Stimulated activated CD8-positive, alpha-beta memory T cell treated with anti-CD3 and anti-CD28 coated beads, Interleukin-15, amount 100 ng/mL, for 1 hour (primary cell): ENCODE data around the gene C16orf90.

Experiments
- DNase-seq: peaks from one replicate; pipeline ENCODE4 v3.0.0-alpha.2; 2020; ENCODE audit warnings: low read depth

Gene C16orf90, protein sequence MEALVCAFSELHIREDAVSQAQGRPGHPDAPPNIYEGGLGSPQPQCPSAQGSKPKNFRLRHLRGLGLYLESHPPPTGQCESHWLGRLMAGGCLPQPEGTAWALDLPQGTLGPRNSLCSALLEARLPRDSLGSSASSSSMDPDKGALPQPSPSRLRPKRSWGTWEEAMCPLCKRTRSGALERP

DNA sequence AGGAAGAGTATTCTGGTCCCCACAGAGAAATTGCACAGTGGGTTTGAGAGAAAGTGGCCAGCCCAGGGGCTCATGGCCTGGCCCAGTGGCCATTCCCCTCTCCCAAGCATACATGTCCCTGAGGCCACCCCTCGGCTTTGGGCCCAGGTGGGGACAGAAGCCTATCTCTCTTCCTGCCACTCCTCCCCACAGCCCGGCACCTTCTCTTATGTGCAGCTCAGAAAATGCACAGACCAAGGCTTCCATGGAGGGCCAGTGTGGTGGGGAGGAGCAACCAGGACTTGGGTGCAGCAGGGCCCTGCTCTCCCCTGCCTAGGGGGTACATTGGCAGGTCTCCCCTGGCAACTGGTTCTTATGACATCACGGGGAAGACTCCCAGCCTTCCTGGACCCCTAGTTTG is at the start of gene C16orf90:
TSS of gene C16orf90 (minus strand) at position 314 of the 400 bp plus-strand sequence. CDS start at position 246, 68 bp downstream.
- DNase-seq = no peak

DNA sequence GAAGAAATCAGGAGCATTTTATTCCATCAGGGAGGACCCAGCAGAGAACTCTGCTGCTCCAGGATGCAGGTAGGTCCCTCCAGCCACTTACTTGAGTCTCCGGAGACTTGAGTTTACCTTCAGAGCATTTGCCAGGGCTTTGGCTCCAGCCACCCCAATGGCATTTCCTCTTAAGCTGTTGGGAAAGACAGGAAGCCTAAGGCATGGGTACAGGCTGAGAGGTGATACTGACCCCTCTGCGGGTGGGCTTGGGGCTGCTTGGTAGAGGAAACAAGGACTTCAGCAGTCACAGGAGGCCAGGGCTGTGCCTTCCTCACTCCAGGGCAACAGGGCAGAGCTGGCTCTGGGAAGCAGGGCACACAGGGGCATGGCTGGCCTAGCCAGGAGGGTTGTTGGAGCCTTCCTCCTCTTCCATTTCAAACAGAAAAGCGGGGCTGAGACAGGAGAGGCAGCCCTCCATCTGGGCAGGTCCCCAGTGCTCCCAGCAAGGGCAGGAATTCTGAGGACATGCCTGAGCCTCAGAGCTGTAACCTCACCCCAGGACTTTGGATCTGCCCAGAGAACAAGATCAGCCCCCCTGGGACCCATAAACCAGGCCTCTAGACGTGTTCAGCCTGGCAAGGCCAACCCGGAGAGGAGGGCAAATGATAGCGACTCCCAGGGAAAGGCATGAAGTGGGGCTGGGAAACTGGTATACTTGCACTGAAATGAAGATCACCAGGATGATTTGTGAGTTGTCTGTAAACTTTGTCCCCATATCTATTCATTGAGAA is 47.5 kb upstream of the C16orf90 start:
- DNase-seq = no peak

DNA sequence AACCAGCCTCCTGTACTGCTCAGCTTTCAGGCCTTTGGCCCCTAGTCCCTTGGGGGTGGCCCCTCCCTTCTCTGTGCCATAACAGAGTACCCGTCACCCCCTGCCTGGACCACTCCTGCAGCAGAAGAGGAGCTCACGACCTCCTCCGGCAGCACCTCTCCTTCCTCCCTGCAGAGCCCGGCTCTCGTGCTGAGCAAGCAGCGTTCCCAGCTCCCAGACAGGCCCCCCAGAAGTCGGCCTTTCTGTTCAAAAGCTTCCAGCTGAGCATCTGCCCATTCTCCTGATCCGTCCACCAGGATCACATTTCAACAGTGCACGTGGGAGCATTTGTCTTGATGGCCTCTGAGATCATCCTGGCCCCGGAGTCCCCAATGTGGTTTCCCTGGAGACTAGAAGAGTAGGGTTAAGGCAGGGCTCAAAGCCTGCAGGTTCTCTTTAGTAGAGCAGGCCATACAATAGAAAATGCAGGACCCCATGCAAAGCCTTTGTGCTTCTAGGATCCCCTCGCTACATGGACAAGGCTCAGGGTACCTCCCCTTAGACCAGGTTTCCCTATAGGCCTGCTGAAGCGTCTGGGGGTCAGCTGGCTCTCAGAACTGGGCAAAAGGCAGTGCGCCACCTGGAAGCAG is 46.4 kb upstream of the C16orf90 start:
- DNase-seq = no peak

DNA sequence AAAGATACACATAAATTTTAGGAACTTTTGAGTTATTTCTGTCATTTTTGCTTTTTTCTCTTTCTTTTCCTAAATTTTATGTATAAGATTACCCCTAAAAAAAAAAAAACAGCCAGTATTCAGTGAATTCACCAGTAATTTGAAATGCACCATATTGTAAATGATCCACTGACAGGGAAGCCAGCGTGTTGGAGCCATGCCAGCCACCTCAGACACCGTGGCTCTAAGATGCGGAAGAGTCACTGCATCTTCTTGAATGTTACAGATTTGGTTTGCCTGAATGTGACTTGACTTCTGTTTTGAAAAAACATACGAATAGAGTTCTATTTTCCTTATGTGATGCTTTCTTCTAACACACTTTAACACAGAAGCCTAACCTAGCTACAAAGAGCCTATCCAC is 42.9 kb upstream of the C16orf90 start:
- no peak for DNase-seq

DNA sequence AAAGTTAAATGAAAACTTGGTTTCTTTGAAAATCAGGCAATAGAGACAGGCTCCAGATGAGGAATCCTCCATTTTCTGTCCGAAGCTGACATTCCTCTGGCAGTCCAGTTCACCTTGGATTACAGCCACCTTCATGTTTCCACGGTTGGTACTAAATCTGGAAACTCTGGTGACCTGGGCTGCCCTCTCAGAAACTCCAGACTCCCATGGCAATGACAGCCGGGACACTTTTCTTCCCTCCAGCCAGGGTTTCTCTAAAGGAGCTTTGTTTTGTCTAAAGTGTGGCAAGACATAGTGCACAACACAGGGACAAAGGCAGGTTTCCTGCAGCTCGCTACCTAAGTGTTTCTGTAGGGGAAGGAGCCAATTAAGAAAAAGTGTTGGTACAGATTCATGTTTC is 41.6 kb upstream of the C16orf90 start:
- no peak for DNase-seq

DNA sequence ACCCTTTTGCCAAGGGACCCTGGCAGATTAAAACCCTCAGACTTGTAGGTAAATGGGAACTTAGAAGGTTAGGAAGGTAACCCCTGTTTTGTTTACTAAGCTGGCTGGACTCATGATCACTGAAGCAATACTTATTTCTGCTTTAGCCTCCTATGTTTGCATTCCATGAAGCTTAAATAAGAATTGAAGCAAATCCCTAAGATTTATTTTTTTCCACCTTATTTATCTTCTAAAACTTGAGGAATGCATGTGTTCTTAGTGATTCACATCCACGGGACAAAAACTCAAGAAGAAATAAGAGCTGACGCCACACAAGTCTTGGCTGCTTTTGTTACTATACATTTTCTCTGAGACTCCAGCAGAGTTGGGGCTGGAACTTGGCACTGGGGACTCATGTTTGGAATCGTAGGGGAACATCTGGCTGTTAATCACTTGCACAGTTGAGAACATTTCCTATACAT is 41.0 kb upstream of the C16orf90 start:
- DNase-seq = no peak

DNA sequence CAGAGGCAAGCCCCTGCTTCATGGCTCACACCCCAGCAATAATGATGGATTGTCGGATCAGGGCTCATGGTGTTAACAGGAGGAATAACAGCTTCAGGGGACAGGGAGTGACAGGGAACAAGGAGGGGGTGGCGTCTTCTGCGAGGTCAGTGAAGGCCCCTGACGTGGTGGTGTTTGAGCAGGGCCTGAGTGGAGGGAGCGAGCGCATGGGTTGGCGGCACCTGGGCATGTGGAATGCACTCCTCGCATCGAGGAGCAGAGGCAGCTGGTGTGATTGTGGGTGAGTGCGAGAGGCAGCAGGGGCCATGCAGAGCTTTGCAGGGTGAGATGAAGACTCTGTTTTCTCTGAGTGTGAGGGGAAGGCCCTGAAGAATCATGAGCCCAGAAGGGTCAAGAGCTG is 38.8 kb upstream of the C16orf90 start:
- DNase-seq = no peak

DNA sequence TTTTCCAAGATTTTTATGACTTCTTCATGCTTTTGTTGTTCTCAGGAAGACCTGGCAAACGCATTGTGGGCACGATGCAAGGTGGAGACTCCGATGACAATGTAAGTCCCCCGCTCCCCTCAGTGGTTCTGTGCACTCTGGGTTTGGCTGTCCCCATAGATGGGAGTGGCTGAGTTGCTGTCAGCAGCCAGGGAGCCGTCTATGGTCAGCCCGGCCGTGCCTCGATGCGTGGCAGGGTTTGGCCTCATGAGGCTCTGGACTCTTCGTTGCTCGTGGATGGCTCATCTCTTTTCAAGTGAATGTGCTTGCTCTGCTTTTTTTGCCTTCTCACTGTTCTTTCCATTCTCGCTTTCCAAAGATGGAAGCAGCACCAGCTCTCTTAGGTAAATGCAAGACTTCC is 37.5 kb upstream of the C16orf90 start:
- no peak for DNase-seq

DNA sequence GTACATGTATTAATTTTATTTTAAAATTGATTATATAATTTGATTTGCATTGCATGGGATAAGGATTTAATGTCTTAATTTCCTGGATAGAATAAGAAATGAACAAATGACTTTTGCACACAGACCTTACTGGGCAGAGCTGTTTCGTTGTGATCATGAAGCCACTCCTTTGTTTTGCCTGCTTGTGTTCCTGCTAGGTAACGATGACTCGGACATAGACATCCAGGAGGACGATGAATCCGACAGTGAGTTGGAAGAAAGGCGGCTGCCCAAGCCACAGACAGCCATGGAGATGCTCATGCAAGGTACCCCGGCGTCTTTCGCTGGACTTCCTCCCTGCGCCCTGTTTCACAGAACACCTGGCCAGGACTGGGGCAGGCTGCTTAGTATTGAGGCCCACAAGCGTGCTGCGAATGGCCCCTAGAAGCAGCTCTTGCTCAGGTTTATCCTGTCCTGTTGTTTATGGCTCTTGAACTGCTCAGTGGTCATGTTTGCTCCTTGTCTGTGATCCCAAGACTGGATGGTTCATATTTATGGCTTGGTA is 35.2 kb upstream of the C16orf90 start:
- no peak for DNase-seq

DNA sequence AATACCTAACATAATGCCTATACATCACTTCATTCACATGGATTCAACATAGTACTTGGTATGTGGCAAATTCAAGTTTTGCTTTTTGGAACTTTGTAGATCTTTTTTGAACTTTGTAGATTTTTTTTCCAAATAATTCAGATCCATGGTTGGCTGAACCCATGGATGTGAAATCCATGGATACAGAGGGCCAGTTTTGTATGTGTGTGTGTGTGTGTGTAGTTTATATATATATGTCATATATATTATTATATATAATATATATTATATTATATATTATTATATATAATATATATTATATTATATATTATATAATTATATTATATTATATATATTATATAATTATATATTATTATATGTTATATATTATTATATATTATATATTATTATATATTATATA is 33.9 kb upstream of the C16orf90 start:
- DNase-seq = no peak

DNA sequence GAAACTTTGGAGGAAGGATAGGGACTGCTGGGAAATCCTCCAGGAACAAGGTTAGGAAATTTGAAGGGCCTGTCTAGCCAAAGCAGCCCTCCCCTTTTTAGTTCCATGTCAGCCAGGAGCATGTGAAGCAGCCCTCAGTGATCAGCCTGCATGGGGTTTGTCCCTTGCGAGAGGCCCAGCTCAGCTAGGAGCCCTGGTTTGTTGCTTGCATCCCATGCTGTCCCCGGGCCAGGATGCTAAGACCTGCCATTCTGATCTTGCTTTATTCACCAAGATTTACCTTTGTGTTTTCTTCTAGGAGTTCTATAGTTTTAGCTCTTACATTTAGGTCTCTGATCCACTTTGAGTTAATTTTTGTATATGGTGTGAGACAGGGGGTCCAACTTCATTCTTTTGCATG is 33.1 kb upstream of the C16orf90 start:
- DNase-seq = no peak

DNA sequence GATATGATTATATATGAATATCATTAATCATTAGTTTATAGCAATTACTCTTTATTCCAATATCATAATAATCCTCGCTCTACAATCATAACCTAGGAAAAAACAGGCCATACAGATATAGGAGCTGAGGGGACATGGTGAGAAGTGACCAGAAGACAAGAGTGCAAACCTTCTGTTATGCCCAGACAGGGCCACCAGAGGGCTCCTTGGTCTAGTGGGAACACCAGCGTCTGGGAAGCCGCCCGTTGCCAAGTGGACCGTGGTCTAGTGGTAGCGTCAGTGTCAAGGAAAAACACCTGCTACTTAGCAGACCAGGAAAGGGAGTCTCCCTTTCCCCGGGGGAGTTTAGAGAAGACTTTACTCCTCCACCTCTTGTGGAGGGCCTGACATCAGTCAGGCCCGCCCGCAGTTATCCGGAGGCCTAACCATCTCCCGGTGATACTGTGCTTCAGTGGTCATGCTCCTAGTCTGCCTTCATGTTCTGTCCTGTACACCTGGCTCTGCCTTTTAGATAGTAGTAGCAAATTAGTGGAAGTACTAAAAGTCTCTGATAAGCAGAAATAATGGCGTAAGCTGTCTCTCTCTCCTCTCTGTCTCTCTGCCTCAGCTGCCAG is 32.0 kb upstream of the C16orf90 start:
- DNase-seq = peak; percentile 37

DNA sequence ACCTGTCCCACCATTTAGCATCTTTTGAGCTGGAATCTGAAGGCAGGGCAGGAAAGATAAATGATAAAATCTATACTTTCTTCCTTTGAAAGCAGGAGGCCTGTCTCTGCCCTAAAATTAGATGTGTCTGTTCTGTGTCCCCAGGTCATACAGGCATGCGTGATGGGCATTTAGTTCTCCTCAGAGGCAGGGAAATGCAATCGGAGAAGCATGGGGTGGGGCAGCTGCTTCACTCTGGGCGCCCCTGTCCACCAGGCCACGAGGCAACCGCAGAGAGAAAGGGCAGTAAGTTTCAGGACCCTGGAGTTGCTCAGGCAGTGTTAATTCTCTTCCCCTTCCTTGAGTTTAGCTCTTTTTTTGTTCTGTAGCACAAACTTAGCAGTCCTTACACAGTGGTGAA is 30.7 kb upstream of the C16orf90 start:
- no peak for DNase-seq

DNA sequence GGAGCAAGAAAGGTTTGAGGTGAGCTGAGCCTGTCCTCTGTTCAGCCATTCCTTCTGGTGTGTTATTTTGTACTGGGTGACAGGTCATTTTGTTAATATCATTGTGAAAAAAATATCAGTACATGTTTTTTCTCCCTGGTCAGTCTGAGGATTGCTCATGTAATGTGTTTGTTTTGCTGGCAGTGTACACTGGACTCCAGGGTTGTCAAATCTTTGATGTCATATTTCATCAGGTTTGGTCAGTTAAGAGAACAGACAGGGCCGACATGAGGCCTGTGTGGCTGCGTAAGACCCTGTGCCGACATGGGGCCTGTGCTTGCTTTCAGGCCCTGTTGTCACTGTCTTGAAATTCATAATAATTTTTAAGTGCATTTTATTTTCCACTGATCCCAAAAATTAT is 28.0 kb upstream of the C16orf90 start:
- DNase-seq = no peak

DNA sequence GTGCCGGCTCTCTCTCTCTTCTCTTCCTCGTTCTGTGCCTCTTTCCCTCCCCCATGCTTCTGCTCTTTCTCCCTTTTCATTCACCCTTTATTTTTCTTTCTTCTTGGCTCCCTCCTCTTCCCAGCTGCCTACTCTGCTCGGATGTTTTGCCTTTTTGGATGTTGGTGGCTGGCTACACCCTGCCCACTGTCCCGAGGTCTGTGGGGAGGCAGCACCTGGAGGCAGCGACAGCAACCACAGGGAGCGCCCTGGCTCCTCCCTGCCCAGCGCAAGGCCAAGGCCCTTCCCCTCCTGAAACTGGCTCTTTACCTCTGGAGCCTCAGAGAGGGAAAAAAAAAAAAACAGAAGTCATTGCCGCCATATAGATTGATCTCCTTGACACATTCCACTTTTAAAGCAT is 25.6 kb upstream of the C16orf90 start:
- DNase-seq = no peak

DNA sequence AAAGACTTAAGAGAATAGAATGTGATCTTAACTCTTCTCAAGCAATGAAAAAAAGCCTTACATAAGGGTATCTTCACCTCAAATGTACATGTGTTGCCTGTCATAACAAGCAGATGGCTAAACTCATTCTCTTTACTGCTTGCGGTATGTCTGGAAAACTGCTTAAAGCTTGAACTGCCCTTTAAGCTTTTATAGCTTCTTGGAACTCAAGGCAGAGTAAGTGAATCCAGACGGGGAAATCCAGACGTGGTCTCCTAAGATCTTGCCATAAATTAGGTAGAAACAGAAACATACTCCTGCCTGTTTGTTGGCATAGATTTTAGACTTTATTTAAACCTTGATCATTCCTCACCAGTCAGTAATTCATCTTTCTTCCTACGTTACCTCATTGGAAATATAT is 25.1 kb upstream of the C16orf90 start:
- DNase-seq = no peak

DNA sequence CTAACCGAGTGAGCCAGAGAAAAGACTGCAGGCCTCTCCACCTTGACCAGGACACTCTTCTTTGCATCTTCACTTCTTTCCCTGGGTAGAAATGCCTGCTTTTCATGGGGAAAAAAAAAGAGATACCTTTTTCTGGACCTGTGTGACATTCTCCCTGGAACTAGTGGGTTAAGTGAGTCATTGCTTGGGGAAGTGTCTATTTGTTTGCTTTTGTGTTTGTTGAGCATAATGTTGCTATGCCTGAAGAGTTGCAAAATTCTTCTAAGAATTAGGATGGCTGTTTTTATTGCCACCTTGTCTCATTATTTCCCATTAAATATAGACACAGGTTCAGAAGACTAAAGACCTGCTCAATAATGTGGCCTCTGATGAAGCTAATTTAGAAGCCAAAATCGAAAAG is 24.3 kb upstream of the C16orf90 start:
- DNase-seq = no peak

DNA sequence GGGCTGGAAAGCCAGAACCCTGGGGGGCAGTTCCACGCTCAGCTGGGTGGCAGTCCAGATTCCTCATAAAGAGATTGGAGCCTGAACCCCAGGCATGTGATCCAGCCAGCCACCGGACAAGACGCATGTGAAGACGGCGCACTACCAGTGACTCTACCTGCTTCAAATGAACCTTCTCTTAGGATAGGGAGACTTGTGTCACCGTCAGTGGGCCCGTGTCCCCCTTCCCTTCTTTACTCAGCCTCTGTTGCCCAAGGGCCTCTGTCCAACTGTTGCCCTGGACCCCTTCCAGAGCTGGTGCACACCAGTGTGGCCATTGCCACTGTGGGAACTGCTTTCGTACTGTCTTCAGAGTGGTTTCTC is 23.7 kb upstream of the C16orf90 start:
- no peak for DNase-seq

DNA sequence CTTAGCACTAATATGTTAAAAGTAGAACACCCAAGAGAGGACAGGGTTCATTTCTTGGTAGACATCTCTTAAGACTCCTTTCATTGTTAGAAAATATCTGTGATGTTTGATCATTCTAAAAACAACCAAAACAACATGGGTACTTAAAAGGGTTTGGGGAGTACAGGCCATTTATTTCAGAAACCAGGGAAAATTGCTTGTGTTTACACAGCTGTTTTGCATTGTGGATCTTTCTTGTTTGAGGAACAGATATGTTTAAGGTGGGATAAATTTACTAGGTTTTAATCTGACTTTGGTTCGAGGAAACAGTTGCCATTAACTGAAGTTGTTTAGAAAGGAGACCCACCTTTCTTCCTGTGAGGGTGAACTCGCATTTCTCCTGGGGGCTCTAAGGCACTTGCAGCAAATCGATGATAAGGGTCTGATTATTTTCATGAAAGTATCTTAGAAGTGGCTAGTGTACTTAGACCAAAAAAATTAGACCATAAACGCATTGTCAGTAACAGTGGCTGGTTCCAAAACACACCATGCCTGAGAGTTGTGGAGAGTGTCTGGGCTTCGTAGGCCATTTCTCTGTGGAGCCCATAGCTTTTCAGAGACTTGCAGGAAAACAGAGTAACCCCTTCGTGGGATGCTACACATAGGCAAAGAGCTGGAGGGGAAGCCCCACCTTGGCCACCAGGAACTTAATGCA is 23.1 kb upstream of the C16orf90 start:
- no peak for DNase-seq

DNA sequence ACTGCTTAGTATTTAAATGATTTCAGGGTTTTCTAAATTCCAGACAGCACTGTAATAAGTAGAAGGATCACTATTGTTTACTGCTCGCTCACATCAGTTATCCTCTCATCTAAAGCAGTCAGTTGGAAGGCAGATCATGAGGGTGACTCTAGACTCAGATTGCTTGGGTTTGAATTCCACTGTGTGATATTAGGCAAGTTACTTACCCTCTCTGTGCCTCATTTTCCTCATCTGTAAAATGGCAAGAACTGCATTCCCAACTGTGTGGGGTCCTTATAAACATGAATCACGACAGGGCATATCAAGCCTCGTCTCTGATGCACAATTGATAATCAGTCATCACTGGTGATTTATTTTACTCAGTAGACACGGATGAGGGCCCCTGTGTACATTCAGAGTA is 20.6 kb upstream of the C16orf90 start:
- no peak for DNase-seq

DNA sequence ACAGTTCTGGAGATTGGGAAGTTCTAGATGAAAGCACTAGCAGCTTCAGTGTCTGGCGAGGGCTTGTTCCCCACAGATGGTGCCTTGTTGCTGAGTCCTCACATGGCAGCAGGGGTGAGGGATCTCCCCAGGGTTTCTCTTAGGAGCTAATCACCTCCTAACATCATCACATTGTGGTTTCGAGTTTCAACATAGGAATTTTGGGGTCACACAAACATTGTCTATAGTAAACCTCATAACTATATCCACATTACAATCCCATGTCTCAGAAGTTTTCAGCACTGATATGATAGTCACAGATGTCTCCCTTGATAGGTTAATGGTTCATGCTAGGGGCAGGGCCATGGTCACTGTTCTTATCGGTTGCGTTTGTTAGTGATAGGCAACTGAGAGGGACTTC is 19.3 kb upstream of the C16orf90 start:
- no peak for DNase-seq

DNA sequence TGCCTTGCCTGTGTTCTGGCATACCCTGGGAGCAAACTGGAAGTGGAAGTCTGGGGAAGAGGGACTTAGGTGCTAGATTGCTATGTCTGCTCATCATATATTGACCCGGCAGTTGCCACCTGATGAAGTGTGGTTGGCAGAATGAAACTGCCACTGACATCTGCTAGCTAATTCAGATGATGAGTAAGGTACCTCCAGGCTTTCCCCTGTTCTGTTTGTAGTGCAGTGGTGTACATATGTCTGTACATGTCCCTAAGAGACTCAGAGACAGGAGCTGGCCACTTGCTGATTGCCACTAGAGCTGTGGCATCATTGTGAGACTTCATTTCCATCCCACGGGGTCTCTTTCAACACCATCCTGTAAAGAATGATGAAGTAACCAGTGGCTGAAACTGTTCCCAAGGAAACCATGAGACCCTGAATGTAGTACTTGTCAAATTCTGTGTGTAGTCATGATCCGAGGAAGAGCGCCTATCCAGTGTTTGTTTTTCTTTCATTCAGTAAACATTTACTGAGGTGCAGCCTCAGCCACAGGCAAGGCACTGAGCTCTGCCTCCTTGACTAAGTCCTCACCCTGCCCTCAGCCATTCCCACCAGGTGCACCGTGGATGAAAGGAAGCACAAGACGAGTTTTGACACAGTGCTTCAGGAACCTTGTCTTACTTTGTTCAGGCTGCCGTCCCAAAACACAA is 18.7 kb upstream of the C16orf90 start:
- no peak for DNase-seq
